ENCODE results near the gene PRELID2.

Gene PRELID2

DNA sequence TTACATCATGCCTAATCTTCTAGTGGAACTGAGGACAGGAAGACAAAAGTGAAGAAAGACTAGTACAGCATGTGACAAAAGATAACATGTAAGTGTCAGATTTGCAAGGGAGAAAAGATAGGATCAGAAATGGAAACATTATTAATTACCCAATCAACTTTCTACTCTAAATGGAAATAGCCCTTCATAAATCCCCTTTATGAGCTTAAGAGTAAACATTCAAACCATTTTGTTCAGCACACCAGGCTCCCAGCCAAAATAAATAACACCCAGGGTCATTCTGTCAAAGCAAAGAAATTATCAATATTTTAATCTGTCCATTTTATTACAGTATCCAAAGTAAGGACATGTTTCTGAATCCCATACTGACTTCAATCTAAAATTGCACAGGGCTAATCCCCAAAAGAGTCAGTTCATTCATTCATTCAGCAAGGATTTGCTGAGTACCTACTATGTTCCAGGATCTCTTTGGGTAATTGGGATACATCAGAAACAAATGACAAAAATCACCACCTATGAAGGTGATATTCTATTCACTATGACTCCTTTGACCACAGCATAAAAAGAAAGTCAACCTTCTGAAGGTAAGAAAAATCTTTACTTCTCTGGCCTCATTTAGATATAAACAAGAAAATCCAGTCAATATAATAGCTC lies 5.3 kb downstream of the PRELID2 start:
- no peak overlapping the region for H3K4me3 ChIP-seq (ENCODE audit: low read depth in 1 of 2, low read length in 1 of 2)
- H3K9me3 ChIP-seq, result no peaks in the 10 kb centered on the region
- no peaks in the 10 kb centered on the region for H3K36me3 ChIP-seq

DNA sequence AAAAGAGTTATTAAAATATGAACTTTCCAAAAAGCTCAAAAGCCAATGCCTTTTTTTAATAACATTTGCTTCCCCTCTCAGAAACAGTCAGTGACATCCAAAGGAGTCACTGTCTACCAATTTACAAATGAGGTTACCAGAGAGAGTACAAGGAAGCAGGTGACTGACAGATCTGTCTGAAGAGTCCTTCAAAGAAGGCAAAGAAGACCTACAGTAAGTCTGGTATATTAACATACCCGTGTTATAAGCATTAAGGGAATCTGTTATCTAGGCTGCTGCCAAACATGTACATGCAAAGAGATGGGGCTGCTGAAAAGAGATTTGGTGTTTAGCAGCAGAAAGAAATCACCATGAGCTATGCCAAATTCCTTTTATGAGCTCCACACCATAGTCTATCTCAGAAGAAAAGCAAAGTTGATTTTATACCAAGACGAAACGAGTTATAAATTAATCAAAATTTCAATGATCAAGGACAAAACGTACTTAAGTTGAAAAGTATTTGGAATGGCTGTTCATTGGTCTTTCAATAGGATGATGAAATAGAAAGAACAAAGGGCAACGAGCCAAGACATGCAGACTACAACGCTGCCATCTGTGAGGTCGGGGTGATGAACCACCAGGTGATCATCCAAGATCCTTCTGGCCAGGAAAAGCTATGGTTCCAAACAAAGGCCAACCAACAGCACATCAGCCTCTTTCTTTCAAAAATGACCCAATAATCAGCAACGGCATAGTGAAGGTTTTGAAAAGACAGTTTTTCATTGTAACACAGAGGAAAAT lies 8.1 kb downstream of the PRELID2 start:
- H3K27ac ChIP-seq, result no peak overlapping the region
- no peaks in the 10 kb centered on the region for H3K9me3 ChIP-seq
- H3K36me3 ChIP-seq, result no peaks in the 10 kb centered on the region
- no peak for TF ChIP-seq CTCF (IDR thresholded peaks at IDR 0.05)
- H3K27me3 ChIP-seq, result no peaks in the 10 kb centered on the region
- H3K4me1 ChIP-seq (ENCODE audit: control insufficient read depth in 1 of 2, insufficient read depth in 1 of 2, low read depth in 1 of 2, low read length in 1 of 2), result no peaks in the 10 kb centered on the region
- H3K4me3 ChIP-seq (ENCODE audit: low read depth in 1 of 2, low read length in 1 of 2), result no peak overlapping the region

More for the DNA sequence above, 5.3 kb downstream of the PRELID2 start:
- Histone ChIP-seq H3K27ac (no peak overlapping the region), H3K4me1 (ENCODE audit: control insufficient read depth in 1 of 2, insufficient read depth in 1 of 2, low read depth in 1 of 2, low read length in 1 of 2) (peaks cover 3 to 4% of the 10 kb centered on the region in 2 experiments), H3K27me3 (no peaks in the 10 kb centered on the region)
- TF ChIP-seq CTCF (IDR thresholded peaks at IDR 0.05), result no peak

DNA sequence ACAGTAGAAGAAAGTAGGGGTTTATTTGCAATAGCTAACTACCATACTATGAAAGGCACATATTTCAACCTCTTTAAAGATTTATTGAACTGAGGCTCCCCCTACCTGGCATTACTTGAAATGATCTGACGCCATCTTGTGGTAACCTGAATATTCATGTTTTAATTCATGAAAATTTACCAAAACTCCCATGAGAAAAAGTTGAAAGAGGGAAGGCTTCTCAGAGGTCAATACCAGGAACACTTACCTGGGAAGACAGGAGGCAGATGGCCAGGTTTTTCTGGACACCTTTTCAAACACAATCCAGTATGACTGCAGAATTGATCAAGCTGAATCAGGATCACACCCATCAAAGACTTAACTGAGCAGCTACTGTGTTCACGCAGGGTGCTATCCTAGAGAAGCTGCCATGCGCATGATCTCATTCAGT lies 9.4 kb downstream of the PRELID2 start:
- H3K36me3 ChIP-seq, result no peaks in the 10 kb centered on the region
- no peak overlapping the region for H3K27ac ChIP-seq
- H3K4me3 ChIP-seq (ENCODE audit: low read depth in 1 of 2, low read length in 1 of 2), result no peak overlapping the region
- no peaks in the 10 kb centered on the region for H3K4me1 ChIP-seq (ENCODE audit: control insufficient read depth in 1 of 2, insufficient read depth in 1 of 2, low read depth in 1 of 2, low read length in 1 of 2)
- TF ChIP-seq CTCF (IDR thresholded peaks at IDR 0.05), result no peak
- H3K9me3 ChIP-seq, result no peaks in the 10 kb centered on the region
- no peaks in the 10 kb centered on the region for H3K27me3 ChIP-seq

DNA sequence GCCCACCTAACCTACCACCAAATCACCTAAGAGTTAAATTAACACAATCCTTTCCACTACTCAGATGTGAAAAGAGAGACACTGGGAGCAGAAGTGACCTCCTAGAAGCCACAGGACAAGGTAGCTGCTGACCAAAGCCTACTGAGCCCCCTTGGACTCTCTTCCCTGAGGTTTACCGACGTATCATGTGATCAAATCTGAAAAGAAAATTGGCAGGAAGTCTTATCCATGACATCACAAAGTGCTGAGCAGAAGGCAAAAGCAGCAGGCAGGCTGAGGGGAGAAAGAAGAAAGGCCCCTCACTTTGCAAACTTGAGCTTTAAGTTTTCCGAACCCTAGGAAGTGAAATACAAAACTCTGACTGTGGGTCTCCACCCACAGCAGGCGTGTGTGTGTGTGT lies 11.1 kb downstream of the PRELID2 start:
- no peaks in the 10 kb centered on the region for H3K9me3 ChIP-seq
- no peak overlapping the region for H3K27ac ChIP-seq
- no peak for TF ChIP-seq CTCF (IDR thresholded peaks at IDR 0.05)
- no peaks in the 10 kb centered on the region for H3K27me3 ChIP-seq
- no peak overlapping the region for H3K4me3 ChIP-seq (ENCODE audit: low read depth in 1 of 2, low read length in 1 of 2)
- H3K36me3 ChIP-seq, result no peaks in the 10 kb centered on the region
- H3K4me1 ChIP-seq (ENCODE audit: control insufficient read depth in 1 of 2, insufficient read depth in 1 of 2, low read depth in 1 of 2, low read length in 1 of 2), result no peaks in the 10 kb centered on the region

DNA sequence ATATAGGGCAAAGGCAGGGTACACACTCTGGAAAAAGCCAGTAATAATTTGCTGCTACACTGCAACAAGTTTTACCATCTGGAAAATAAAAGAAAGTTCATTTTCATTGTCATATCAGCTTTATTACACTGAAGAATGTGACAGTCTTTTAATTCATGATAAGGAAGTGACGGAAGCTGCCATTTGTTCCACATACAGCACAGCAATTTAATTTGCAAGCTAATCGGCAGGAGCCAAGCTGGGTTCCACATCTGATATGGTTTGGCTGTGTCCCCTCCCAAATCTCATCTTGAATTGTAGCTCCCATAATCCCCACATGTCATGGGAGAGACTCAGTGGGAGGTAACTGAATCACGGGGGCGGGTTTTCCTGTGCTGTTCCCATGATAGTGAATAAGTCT lies 16.5 kb downstream of the PRELID2 start:
- Histone ChIP-seq H3K4me3 (ENCODE audit: low read depth in 1 of 2, low read length in 1 of 2) (no peak overlapping the region), H3K4me1 (ENCODE audit: control insufficient read depth in 1 of 2, insufficient read depth in 1 of 2, low read depth in 1 of 2, low read length in 1 of 2) (no peaks in the 10 kb centered on the region), H3K27me3 (no peaks in the 10 kb centered on the region), H3K27ac (no peak overlapping the region), H3K9me3 (no peaks in the 10 kb centered on the region), H3K36me3 (no peaks in the 10 kb centered on the region)
- TF ChIP-seq CTCF (IDR thresholded peaks at IDR 0.05), result no peak

All from neutrophil (primary cell).